K562 (cell line): ENCODE measurements around the gene HECW1. TPM values are rescaled to one million over a fixed set of nuclear protein-coding genes. Genes with fewer than 3 reads are reported as not detected.

Experiments
- ATAC-seq: fragments of 200-7000 bp; cut with Tn5 transposase; 3 replicates; pipeline ENCODE4 v1.9.1; 2020; ENCODE audit warnings: moderate library complexity
- BruUV-seq: library from RNA; stranded (reverse); fragments of 400-500 nt; replicated peaks from 2 replicates; lab custom pipeline; 2021; lab: Mats Ljungman, UMichigan
- CTCF ChIA-PET: fragments of 300-600 bp; formaldehyde crosslinking; extraction: SDS; loops from one replicate; lab custom pipeline; 2021; ENCODE audit warnings: low intra/inter-chr PET ratio; lab: Yijun Ruan, JAX
- POLR2A ChIA-PET: fragments of 300-600, 350-650 bp; sonication (Branson Sonifier 250); formaldehyde crosslinking; extraction: SDS; loops from one replicate; lab custom pipeline; 2021; ENCODE audit warnings: antibody characterized with exemption, inconsistent platforms; lab: Yijun Ruan, JAX
- DNase-seq, 4 experiments: peaks; one replicate each; pipeline versions ENCODE4 v3.0.0 to v3.0.0-alpha.2; 2011 to 2018; ENCODE audit warnings: low spot score in 3 of 4, mixed read lengths in 3 of 4; ENCODE audit errors: extremely low read depth in 1 of 4
- FAIRE-seq: peaks from 2 replicates; lab custom pipeline; 2011; peaks lifted over from hg19 to GRCh38; lab: Jason Lieb, UNC
- H2AFZ ChIP-seq: 2 replicates; pipeline ENCODE4 v1.6.0; 2011; ENCODE audit warnings: low read depth, low read length, control low read depth, inconsistent platforms
- H3K27ac ChIP-seq: fragments of 200-600 bp; 3 replicates; pipeline ENCODE4 v1.8.0; 2011; ENCODE audit warnings: low read depth, mild to moderate bottlenecking, control low read depth, inconsistent platforms, low read length, moderate library complexity, mixed read lengths; ENCODE audit errors: extremely low read depth
- H3K27me3 ChIP-seq, 2 experiments: fragments of 300-600 bp in 1 of 2; 2 replicates in 1 of 2; 3 replicates in 1 of 2; pipeline versions ENCODE4 v1.6.0 to v1.8.0; 2011; ENCODE audit warnings: inconsistent platforms in 2 of 2, low read length in 2 of 2, mild to moderate bottlenecking in 1 of 2, mixed read lengths in 1 of 2, moderate library complexity in 1 of 2; ENCODE audit not compliant: control insufficient read depth in 2 of 2, insufficient read depth in 2 of 2
- H3K36me3 ChIP-seq: fragments of 300-600 bp; 3 replicates; pipeline ENCODE4 v1.8.0; 2011; ENCODE audit warnings: mild to moderate bottlenecking, low read length, inconsistent platforms; ENCODE audit not compliant: control insufficient read depth, insufficient read depth
- H3K4me1 ChIP-seq, 2 experiments: fragments of 200-600 bp in 1 of 2; replicated peaks in 1 of 2; 2 replicates in 1 of 2; 3 replicates in 1 of 2; pipeline versions ENCODE4 v1.5.1 to v1.8.0; 2011; ENCODE audit warnings: inconsistent platforms in 2 of 2, low read length in 2 of 2, mild to moderate bottlenecking in 1 of 2, mixed read lengths in 1 of 2, moderate library complexity in 1 of 2; ENCODE audit not compliant: control insufficient read depth in 2 of 2, insufficient read depth in 2 of 2
- H3K4me2 ChIP-seq: 2 replicates; pipeline ENCODE4 v1.6.1; 2011; ENCODE audit warnings: low read length, control low read depth, inconsistent platforms, mixed read lengths; ENCODE audit not compliant: insufficient read depth
- H3K4me3 ChIP-seq: fragments of 200-600 bp; sonication (generic), shearing (Covaris generic); 2 replicates; pipeline ENCODE4 v1.5.1; 2016; ENCODE audit warnings: control low read depth, inconsistent platforms
- H3K79me2 ChIP-seq: fragments of 200-600 bp; 3 replicates; pipeline ENCODE4 v1.8.0; 2011; ENCODE audit warnings: low read length, inconsistent platforms; ENCODE audit not compliant: control insufficient read depth, insufficient read depth
- H3K9ac ChIP-seq, 2 experiments: 2 replicates each; pipeline versions ENCODE4 v1.6.0 to v1.6.1; 2011; ENCODE audit warnings: low read depth in 2 of 2, low read length in 2 of 2, control low read depth in 1 of 2, inconsistent platforms in 1 of 2, mild to moderate bottlenecking in 1 of 2, mixed read lengths in 1 of 2; ENCODE audit not compliant: insufficient read depth in 1 of 2
- H3K9me1 ChIP-seq: one replicate; pipeline ENCODE4 v1.6.0; 2011; ENCODE audit warnings: inconsistent platforms, mild to moderate bottlenecking, low read length, moderate library complexity; ENCODE audit not compliant: control insufficient read depth, insufficient read depth
- H3K9me3 ChIP-seq: replicated peaks from 2 replicates; pipeline ENCODE4 v1.5.1; 2011; ENCODE audit warnings: low read depth, low read length, inconsistent platforms; ENCODE audit not compliant: control insufficient read depth, insufficient read depth
- H4K20me1 ChIP-seq: replicated peaks from 2 replicates; pipeline ENCODE4 v1.6.1; 2011; ENCODE audit warnings: low read length, inconsistent platforms, mixed read lengths; ENCODE audit not compliant: control insufficient read depth, insufficient read depth
- CBFA2T3 ChIP-seq: fragments of 450-650 bp; IDR thresholded peaks from 2 replicates; pipeline ENCODE4 v1.6.1; 2017
- E2F1 ChIP-seq: sonication (generic); formaldehyde crosslinking; IDR thresholded peaks from 2 replicates; pipeline ENCODE4 v1.8.1; 2023; ENCODE audit warnings: mild to moderate bottlenecking, missing genetic modification reagents, moderate library complexity
- ELK3 ChIP-seq: fragments of 450-650 bp; formaldehyde crosslinking; IDR thresholded peaks from 2 replicates; pipeline ENCODE4 v1.4.0; 2020; ENCODE audit warnings: mild to moderate bottlenecking
- EZH2 ChIP-seq: IDR thresholded peaks from 2 replicates; pipeline ENCODE4 v1.6.1; 2012; ENCODE audit warnings: low read depth, mild to moderate bottlenecking, inconsistent platforms, low read length, borderline replicate concordance
- HBP1 ChIP-seq: fragments of 450-650 bp; formaldehyde crosslinking; IDR thresholded peaks from 2 replicates; pipeline ENCODE4 v1.4.0; 2022; ENCODE audit warnings: missing genetic modification characterization
- HES1 ChIP-seq: fragments of 450-650 bp; IDR thresholded peaks from 2 replicates; pipeline ENCODE4 v1.6.1; 2016; ENCODE audit warnings: low read depth, mild to moderate bottlenecking, moderate library complexity
- HNRNPLL ChIP-seq: fragments of 200-400 bp; formaldehyde crosslinking; IDR thresholded peaks from 2 replicates; pipeline ENCODE4 v1.6.1; 2017; ENCODE audit warnings: low read length, low read depth, mild to moderate bottlenecking; ENCODE audit not compliant: poor library complexity, severe bottlenecking
- KAT2B ChIP-seq: IDR thresholded peaks from one replicate; pipeline ENCODE4 v1.6.1; 2012; ENCODE audit warnings: low read depth, mild to moderate bottlenecking, control low read depth, inconsistent platforms, low read length, moderate library complexity
- LCOR ChIP-seq: sonication (generic); formaldehyde crosslinking; IDR thresholded peaks from 2 replicates; pipeline ENCODE4 v1.8.0; 2022; ENCODE audit warnings: mild to moderate bottlenecking, missing genetic modification reagents
- MEIS2 ChIP-seq: fragments of 450-650 bp; IDR thresholded peaks from 2 replicates; pipeline ENCODE4 v1.6.1; 2014; ENCODE audit warnings: mild to moderate bottlenecking; ENCODE audit not compliant: partially characterized antibody
- TSHZ1 ChIP-seq: fragments of 250-450 bp; sonication (Bioruptor Pico); IDR thresholded peaks from 2 replicates; pipeline ENCODE4 v1.4.0; 2020; ENCODE audit warnings: mild to moderate bottlenecking, moderate library complexity
- ZC3H8 ChIP-seq: fragments of 450-650 bp; IDR thresholded peaks from 2 replicates; pipeline ENCODE4 v1.6.1; 2017
- ZEB2 ChIP-seq: fragments of 450-650 bp; IDR thresholded peaks from 2 replicates; pipeline ENCODE4 v1.6.1; 2016
- ZNF23 ChIP-seq: fragments of 250-450 bp; sonication (Bioruptor Pico); IDR thresholded peaks from 2 replicates; pipeline ENCODE4 v1.4.0; 2020; ENCODE audit warnings: mild to moderate bottlenecking
- ZNF445 ChIP-seq: fragments of 250-450 bp; sonication (Bioruptor Pico); IDR thresholded peaks from 2 replicates; pipeline ENCODE4 v1.4.0; 2020; ENCODE audit warnings: low read depth, mild to moderate bottlenecking, moderate library complexity
- WGBS: fragments of 100-300 bp; shearing (Covaris generic); methylation state at CpG from one replicate; pipeline ENCODE4 v1.1.6; 2016; ENCODE audit warnings: low coverage, mixed read lengths; ENCODE audit not compliant: insufficient coverage; ENCODE audit errors: missing lambda C conversion rate; 5-methylcytosine and 5-hydroxymethylcytosine counted together
- in situ Hi-C: fragments of 300-500 bp; cut with MboI; formaldehyde crosslinking; loops from 4 replicates; pipeline ENCODE4 v1.15.0; 2018; ENCODE audit warnings: inconsistent platforms, mixed read lengths
- intact Hi-C: fragments of 100-400 bp; cut with micrococcal nuclease; formaldehyde crosslinking; loops from 2 replicates; pipeline ENCODE4 v1.14.2; 2022
- polyA plus RNA-seq, 8 experiments: library from polyadenylated mRNA; depleted of rRNA in 4 of 8; stranded (reverse) in 5 of 8; unstranded in 3 of 8; fragments of >200 nt; fragmentation: Nextera tagmentation in 2 of 8; fragmentation: Illumina TruSeq in 1 of 8; extraction: Ambion mirVana in 2 of 8; extraction: Trizol in 1 of 8; gene quantifications; 2 replicates each; pipeline versions ENCODE4 v1.2.1 to v1.2.3, GENCODE V29; 2011 to 2014; ENCODE audit warnings: inconsistent platforms in 1 of 8, missing spikeins in 1 of 8
- total RNA-seq, 7 experiments: library from RNA; depleted of rRNA in 6 of 7; stranded (reverse); fragments of >200 nt in 6 of 7; fragmentation: Illumina TruSeq in 2 of 7; extraction: Trizol in 2 of 7; gene quantifications; 2 replicates each; pipeline versions ENCODE4 v1.2.1 to v1.2.3, GENCODE V29; 2011 to 2021; ENCODE audit warnings: low replicate concordance in 1 of 7

Gene HECW1
- total and polyA plus RNA-seq, 9 of the 15 experiments (the other 6 are each of a cell fraction or from before 2014, with no cell fraction given) = 0.07 to 0.31 (median 0.13) TPM; not detected in 4

GRCh38 chr7:43201912-43202311, 89.5 kb downstream of the HECW1 start (continued):
- no peak for TF ChIP-seq ELK3 (CRISPR knock-in tag)
- no peak for TF ChIP-seq ZEB2

- no peaks in the 10 kb centered on the region for H3K4me1 ChIP-seq
- in situ Hi-C loops (no loop called here), intact Hi-C loops (no loop called here)
- no peak overlapping the region for H3K4me3 ChIP-seq
- no peak overlapping the region for H3K4me2 ChIP-seq
- FAIRE-seq (no peak), DNase-seq (no peak), ATAC-seq (no peak)
- no peaks in the 10 kb centered on the region for H3K9me3 ChIP-seq
- ChIA-PET CTCF (no interaction called here), POLR2A (no interaction called here)
- H4K20me1 ChIP-seq = no peaks in the 10 kb centered on the region
- H3K36me3 ChIP-seq = no peaks in the 10 kb centered on the region
- H3K27me3 ChIP-seq = peaks cover 10 to 29% of the 10 kb centered on the region in 2 experiments; a peak in 3 of 5 replicates
- 0% methylated on average over 1 of the region's 1 CpG for WGBS
- no peak overlapping the region for H2AFZ ChIP-seq
- no peak overlapping the region for H3K27ac ChIP-seq
- no TSS peak for BruUV-seq
- H3K9me1 ChIP-seq = no peaks in the 10 kb centered on the region
- H3K79me2 ChIP-seq = no peaks in the 10 kb centered on the region
- no peak overlapping the region for H3K9ac ChIP-seq
- TF ChIP-seq EZH2 (no peak), MEIS2 (no peak), HNRNPLL (no peak), KAT2B (no peak), ZNF23 (CRISPR knock-in tag) (no peak), ZC3H8 (no peak), CBFA2T3 (no peak), HES1 (no peak), LCOR (CRISPR knock-in tag) (no peak), HBP1 (CRISPR knock-in tag) (no peak), E2F1 (CRISPR knock-in tag) (no peak), TSHZ1 (CRISPR knock-in tag) (no peak), ZNF445 (CRISPR knock-in tag) (no peak)
Measured at GRCh38 chr7:43204081-43204480, 91.6 kb downstream of the HECW1 start.
